HepG2 (cell line): ENCODE results near the gene CFAP210. TPM values are rescaled to one million over a fixed set of nuclear protein-coding genes. Genes with fewer than 3 reads are reported as not detected.
A peak's percentile ranks its signal among the peaks of the same experiment; 100 is the strongest.

Source experiments
- ATAC-seq: fragments of 200-7000 bp; cut with Tn5 transposase; 3 replicates; pipeline ENCODE4 v1.9.1; 2020; ENCODE audit warnings: mild to moderate bottlenecking, moderate library complexity
- BruUV-seq: library from RNA; stranded (reverse); fragments of 400-500 nt; replicated peaks from 2 replicates; lab custom pipeline; 2021; lab: Mats Ljungman, UMichigan
- CTCF ChIA-PET: fragments of 300-600 bp; formaldehyde crosslinking; extraction: SDS; loops from one replicate; lab custom pipeline; 2021; ENCODE audit warnings: low total read pairs, inconsistent platforms, low intra/inter-chr PET ratio; lab: Yijun Ruan, JAX
- POLR2A ChIA-PET: fragments of 350-600 bp; sonication (Branson Sonifier 250); formaldehyde crosslinking; loops from one replicate; lab custom pipeline; 2020; ENCODE audit warnings: antibody characterized with exemption, inconsistent platforms; lab: Yijun Ruan, JAX
- DNase-seq: peaks from one replicate; pipeline ENCODE4 v3.0.0-alpha.2; 2015; ENCODE audit warnings: low spot score
- FAIRE-seq: peaks from 3 replicates; lab custom pipeline; 2011; peaks lifted over from hg19 to GRCh38; lab: Jason Lieb, UNC
- H2AFZ ChIP-seq: one replicate; pipeline ENCODE4 v1.6.1; 2011; ENCODE audit warnings: low read length, inconsistent platforms
- H3K27ac ChIP-seq: fragments of 300-600 bp; 3 replicates; pipeline ENCODE4 v1.8.0; 2011; ENCODE audit warnings: mixed run types, mild to moderate bottlenecking, mixed read lengths, low read length, inconsistent platforms; ENCODE audit not compliant: insufficient read depth; ENCODE audit errors: extremely low read length
- H3K27me3 ChIP-seq, 2 experiments: fragments of 200-600 bp in 1 of 2; 2 replicates in 1 of 2; 3 replicates in 1 of 2; pipeline versions ENCODE4 v1.6.0 to v1.8.0; 2011; ENCODE audit warnings: low read length in 2 of 2, mild to moderate bottlenecking in 2 of 2, moderate library complexity in 2 of 2, inconsistent platforms in 1 of 2; ENCODE audit not compliant: insufficient read depth in 2 of 2, control insufficient read depth in 1 of 2
- H3K36me3 ChIP-seq, 2 experiments: fragments of 200-600 bp in 1 of 2; replicated peaks in 1 of 2; 2 replicates in 1 of 2; 3 replicates in 1 of 2; pipeline versions ENCODE4 v1.5.1 to v1.8.0; 2011; ENCODE audit warnings: low read length in 2 of 2, inconsistent platforms in 1 of 2; ENCODE audit not compliant: insufficient read depth in 2 of 2, control insufficient read depth in 1 of 2
- H3K4me1 ChIP-seq: 2 replicates; pipeline ENCODE4 v1.5.1; 2012; ENCODE audit warnings: low read length, inconsistent platforms; ENCODE audit not compliant: insufficient read depth
- H3K4me2 ChIP-seq: 2 replicates; pipeline ENCODE4 v1.6.0; 2011; ENCODE audit warnings: low read depth, low read length, inconsistent platforms
- H3K4me3 ChIP-seq, 3 experiments: fragments of 200-600 bp in 1 of 3; sonication (generic), shearing (Covaris generic) in 1 of 3; replicated peaks in 1 of 3; 2 replicates each; pipeline ENCODE4 v1.5.1; 2011 to 2016; ENCODE audit warnings: low read length in 3 of 3, inconsistent platforms in 2 of 3, low read depth in 2 of 3, mild to moderate bottlenecking in 2 of 3, control low read depth in 1 of 3, mixed read lengths in 1 of 3; ENCODE audit not compliant: insufficient read depth in 1 of 3
- H3K79me2 ChIP-seq: one replicate; pipeline ENCODE4 v1.6.1; 2011; ENCODE audit warnings: low read length, inconsistent platforms; ENCODE audit not compliant: insufficient read depth
- H3K9ac ChIP-seq: 2 replicates; pipeline ENCODE4 v1.6.0; 2011; ENCODE audit warnings: mild to moderate bottlenecking, low read depth, low read length, inconsistent platforms; ENCODE audit not compliant: insufficient read depth
- H3K9me3 ChIP-seq: 2 replicates; pipeline ENCODE4 v1.5.1; 2012; ENCODE audit warnings: mild to moderate bottlenecking, low read length
- H4K20me1 ChIP-seq: 2 replicates; pipeline ENCODE4 v1.6.0; 2011; ENCODE audit warnings: inconsistent platforms, mild to moderate bottlenecking, low read length, moderate library complexity; ENCODE audit not compliant: insufficient read depth
- CHD2 ChIP-seq: IDR thresholded peaks from 2 replicates; pipeline ENCODE4 v1.6.1; 2011; ENCODE audit warnings: low read depth, low read length, improper control_type of control experiment
- IKZF1 ChIP-seq: fragments of 450-650 bp; IDR thresholded peaks from 2 replicates; pipeline ENCODE4 v1.7.1; 2016
- KDM4B ChIP-seq: sonication (generic); formaldehyde crosslinking; IDR thresholded peaks from 2 replicates; pipeline ENCODE4 v1.4.0; 2020; ENCODE audit warnings: missing genetic modification reagents
- NKX3-1 ChIP-seq: sonication (generic); formaldehyde crosslinking; IDR thresholded peaks from 2 replicates; pipeline ENCODE4 v1.5.0; 2020; ENCODE audit warnings: missing genetic modification reagents
- SNAI1 ChIP-seq: sonication (generic); formaldehyde crosslinking; IDR thresholded peaks from 2 replicates; pipeline ENCODE4 v1.5.0; 2020; ENCODE audit warnings: mild to moderate bottlenecking, missing genetic modification reagents, borderline replicate concordance
- TSC22D2 ChIP-seq: sonication (generic); formaldehyde crosslinking; IDR thresholded peaks from 2 replicates; pipeline ENCODE4 v1.5.1; 2020; ENCODE audit warnings: missing genetic modification reagents, mild to moderate bottlenecking, borderline replicate concordance
- ZBTB8A ChIP-seq: sonication (generic); formaldehyde crosslinking; IDR thresholded peaks from 2 replicates; pipeline ENCODE4 v1.4.0; 2020; ENCODE audit warnings: mild to moderate bottlenecking, low read depth, missing genetic modification reagents, borderline replicate concordance
- ZFP36 ChIP-seq: fragments of 150-350 bp; IDR thresholded peaks from 2 replicates; pipeline ENCODE4 v1.6.1; 2018; ENCODE audit warnings: borderline replicate concordance, low read length, low read depth; ENCODE audit not compliant: partially characterized antibody
- ZNF841 ChIP-seq: sonication (generic); formaldehyde crosslinking; IDR thresholded peaks from 2 replicates; pipeline ENCODE4 v1.8.1; 2023; ENCODE audit warnings: missing genetic modification reagents, borderline replicate concordance
- ZNF879 ChIP-seq: sonication (generic); formaldehyde crosslinking; IDR thresholded peaks from 2 replicates; pipeline ENCODE4 v1.8.1; 2023; ENCODE audit warnings: missing genetic modification reagents
- WGBS: methylation state at CpG from one replicate; pipeline ENCODE4 v1.1.6; 2017; ENCODE audit warnings: low lambda C conversion rate; 5-methylcytosine and 5-hydroxymethylcytosine counted together
- in situ Hi-C: cut with HindIII; loops from 2 replicates; pipeline ENCODE4 v1.10.0; 2017; ENCODE audit warnings: low pct_unique_long_range_greater_than_20kb; ENCODE audit not compliant: extremely low pct_ligation_motif_present
- intact Hi-C: fragments of 100-400 bp; cut with micrococcal nuclease; formaldehyde crosslinking; loops from one replicate; pipeline ENCODE4 v1.10.0; 2022; ENCODE audit not compliant: unreplicated experiment
- polyA plus RNA-seq, 8 experiments: library from polyadenylated mRNA; depleted of rRNA in 3 of 8; stranded (reverse) in 7 of 8; unstranded in 1 of 8; fragments of >200 nt; fragmentation: Illumina TruSeq in 4 of 8; extraction: Trizol in 4 of 8; gene quantifications; 2 replicates each; pipeline versions ENCODE4 v1.2.1 to v1.2.3, GENCODE V29; 2011 to 2016; ENCODE audit warnings: low read depth in 4 of 8, missing spikeins in 1 of 8, mixed read lengths in 1 of 8; ENCODE audit not compliant: insufficient read depth in 1 of 8
- total RNA-seq, 5 experiments: library from RNA; depleted of rRNA; stranded (reverse); fragments of >200 nt; fragmentation: Illumina TruSeq; extraction: Trizol; gene quantifications; 2 replicates each; pipeline ENCODE4 v1.2.3, GENCODE V29; 2016; ENCODE audit warnings: low read depth in 1 of 5
- TF ChIP-seq, protein P1 (sequence below): sonication (generic); formaldehyde crosslinking; IDR thresholded peaks from 2 replicates; pipeline ENCODE4 v1.4.0; 2020; ENCODE audit warnings: mild to moderate bottlenecking, missing genetic modification reagents
- TF ChIP-seq, protein P2 (sequence below): sonication (generic); formaldehyde crosslinking; IDR thresholded peaks from 2 replicates; pipeline ENCODE4 v1.4.0; 2020; ENCODE audit warnings: mild to moderate bottlenecking, low read depth, missing genetic modification reagents

CFAP210 gene
- total and polyA plus RNA-seq, 2 of the 13 experiments (the other 11 are each of a cell fraction or from before 2014, with no cell fraction given): 0.18 TPM; not detected in 1

DNA sequence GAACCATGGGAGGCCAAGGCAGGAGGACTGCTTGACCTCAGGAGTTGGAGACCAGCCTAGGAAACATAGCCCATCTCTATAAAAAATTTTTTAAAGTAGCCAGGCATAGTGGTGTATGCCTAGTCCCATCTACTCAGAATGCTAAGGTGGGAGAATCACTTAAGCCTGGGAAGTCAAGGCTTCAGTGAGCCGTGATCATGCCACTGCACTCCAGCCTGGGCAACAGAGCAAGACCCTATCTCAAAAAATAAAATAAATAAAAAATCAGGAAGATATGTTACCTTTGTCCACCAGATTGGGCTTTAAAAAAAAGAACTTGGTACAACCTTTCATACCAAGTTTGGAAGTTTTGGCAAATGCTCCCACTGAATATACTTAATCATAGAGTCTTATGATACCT is 35.3 kb downstream of the CFAP210 start:
- no peak for DNase-seq
- in situ Hi-C loops: no loop called here
- ChIA-PET POLR2A (no interaction called here), CTCF (no interaction called here)
- BruUV-seq: no TSS peak
- no peak for FAIRE-seq
- Histone ChIP-seq H3K9ac (no peak overlapping the region), H2AFZ (no peak overlapping the region), H3K27me3 (no peaks in the 10 kb centered on the region), H3K36me3 (no peaks in the 10 kb centered on the region), H3K4me2 (no peak overlapping the region), H3K4me1 (no peaks in the 10 kb centered on the region), H3K27ac (no peak overlapping the region), H3K4me3 (no peak overlapping the region), H4K20me1 (no peaks in the 10 kb centered on the region), H3K79me2 (no peaks in the 10 kb centered on the region), H3K9me3 (no peaks in the 10 kb centered on the region)
- WGBS: 84% methylated on average over 1 of the region's 1 CpG
- intact Hi-C loops: no loop called here
- TF ChIP-seq NKX3-1 (CRISPR knock-in tag): no peak
- no peak for TF ChIP-seq CHD2
- TF ChIP-seq TSC22D2 (CRISPR knock-in tag): no peak
- TF ChIP-seq ZFP36: no peak
- TF ChIP-seq, all 625 proteins: peak for 0
- no peak for ATAC-seq

DNA sequence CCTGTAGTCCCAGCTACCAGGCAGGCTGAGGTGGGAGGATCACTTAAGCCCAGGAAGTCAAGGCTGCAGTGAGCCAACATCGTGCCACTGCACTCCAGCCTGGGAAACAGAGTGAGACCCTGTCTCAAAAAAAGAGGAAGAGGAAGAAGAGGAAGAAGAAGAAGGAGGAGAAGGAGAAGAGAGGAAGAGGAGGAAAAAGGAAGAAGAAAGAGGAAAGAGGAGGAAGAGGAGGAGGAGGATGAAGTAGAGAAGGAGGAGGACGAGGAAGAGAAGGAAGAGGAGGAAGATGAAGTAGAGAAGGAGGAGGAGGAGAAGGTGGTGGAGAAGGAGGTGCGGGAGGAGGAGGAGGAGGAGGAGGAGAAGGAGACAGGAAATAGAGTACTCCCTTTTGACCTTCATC is 38.0 kb downstream of the CFAP210 start:
- FAIRE-seq (no peak), DNase-seq (no peak), ATAC-seq (peak; percentile 40; the same call in 1 of the 3 replicates)
- no TSS peak for BruUV-seq
- Histone ChIP-seq H3K9ac (no peak overlapping the region), H4K20me1 (no peaks in the 10 kb centered on the region), H2AFZ (no peak overlapping the region), H3K4me3 (no peak overlapping the region), H3K79me2 (no peaks in the 10 kb centered on the region), H3K4me1 (no peaks in the 10 kb centered on the region), H3K9me3 (no peaks in the 10 kb centered on the region), H3K27ac (no peak overlapping the region), H3K27me3 (no peaks in the 10 kb centered on the region), H3K36me3 (no peaks in the 10 kb centered on the region), H3K4me2 (no peak overlapping the region)
- in situ Hi-C loops: no loop called here
- TF ChIP-seq IKZF1 (0 out of 2 replicates have a peak, but pooled peaks have one; percentile 78), ZBTB8A (CRISPR knock-in tag) (no peak), ZNF841 (CRISPR knock-in tag) (no peak), ZNF879 (CRISPR knock-in tag) (no peak), SNAI1 (CRISPR knock-in tag) (no peak), KDM4B (CRISPR knock-in tag) (no peak)
- TF ChIP-seq, protein P1, sequence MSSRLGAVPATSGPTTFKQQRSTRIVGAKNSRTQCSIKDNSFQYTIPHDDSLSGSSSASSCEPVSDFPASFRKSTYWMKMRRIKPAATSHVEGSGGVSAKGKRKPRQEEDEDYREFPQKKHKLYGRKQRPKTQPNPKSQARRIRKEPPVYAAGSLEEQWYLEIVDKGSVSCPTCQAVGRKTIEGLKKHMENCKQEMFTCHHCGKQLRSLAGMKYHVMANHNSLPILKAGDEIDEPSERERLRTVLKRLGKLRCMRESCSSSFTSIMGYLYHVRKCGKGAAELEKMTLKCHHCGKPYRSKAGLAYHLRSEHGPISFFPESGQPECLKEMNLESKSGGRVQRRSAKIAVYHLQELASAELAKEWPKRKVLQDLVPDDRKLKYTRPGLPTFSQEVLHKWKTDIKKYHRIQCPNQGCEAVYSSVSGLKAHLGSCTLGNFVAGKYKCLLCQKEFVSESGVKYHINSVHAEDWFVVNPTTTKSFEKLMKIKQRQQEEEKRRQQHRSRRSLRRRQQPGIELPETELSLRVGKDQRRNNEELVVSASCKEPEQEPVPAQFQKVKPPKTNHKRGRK: peak; percentile 89; the same call in 1 of the 2 replicates
- TF ChIP-seq, protein P2, sequence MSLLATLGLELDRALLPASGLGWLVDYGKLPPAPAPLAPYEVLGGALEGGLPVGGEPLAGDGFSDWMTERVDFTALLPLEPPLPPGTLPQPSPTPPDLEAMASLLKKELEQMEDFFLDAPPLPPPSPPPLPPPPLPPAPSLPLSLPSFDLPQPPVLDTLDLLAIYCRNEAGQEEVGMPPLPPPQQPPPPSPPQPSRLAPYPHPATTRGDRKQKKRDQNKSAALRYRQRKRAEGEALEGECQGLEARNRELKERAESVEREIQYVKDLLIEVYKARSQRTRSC (CRISPR knock-in tag): no peak
- WGBS: 33% methylated on average over 3 of the region's 3 CpGs
- CTCF ChIA-PET: no interaction called here
- intact Hi-C loops: no loop called here
- POLR2A ChIA-PET: no interaction called here
